HG03469 (cell line): ENCODE results near the gene LRRC8A.
A peak's percentile ranks its signal among the peaks of the same experiment; 100 is the strongest.
"Not testable (repeated sequence)": the region's sequence is repeated elsewhere in the genome, so short reads cannot be mapped to it uniquely, and the experiment has no call there.

Experiments used
- ATAC-seq: cut with Tn5 transposase; IDR thresholded peaks from one replicate; pipeline ENCODE4 v1.9.1; 2021; ENCODE audit warnings: mild to moderate bottlenecking, moderate library complexity, moderate number of reproducible peaks; ENCODE audit not compliant: unreplicated experiment

LRRC8A gene

DNA sequence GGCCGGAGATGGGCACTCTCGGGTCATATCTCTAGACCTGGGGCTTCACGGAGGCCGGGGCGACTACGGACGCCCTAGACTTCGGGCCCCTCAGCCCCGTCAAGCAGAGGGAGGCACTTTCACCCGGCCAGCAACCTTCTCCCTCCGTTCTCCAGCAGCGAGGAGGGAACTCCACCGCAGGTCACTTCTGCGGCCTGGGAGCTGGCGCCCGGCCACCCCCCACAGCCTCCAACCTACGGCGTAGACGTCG, 65.3 kb downstream of the LRRC8A start:
- no peak for ATAC-seq

DNA sequence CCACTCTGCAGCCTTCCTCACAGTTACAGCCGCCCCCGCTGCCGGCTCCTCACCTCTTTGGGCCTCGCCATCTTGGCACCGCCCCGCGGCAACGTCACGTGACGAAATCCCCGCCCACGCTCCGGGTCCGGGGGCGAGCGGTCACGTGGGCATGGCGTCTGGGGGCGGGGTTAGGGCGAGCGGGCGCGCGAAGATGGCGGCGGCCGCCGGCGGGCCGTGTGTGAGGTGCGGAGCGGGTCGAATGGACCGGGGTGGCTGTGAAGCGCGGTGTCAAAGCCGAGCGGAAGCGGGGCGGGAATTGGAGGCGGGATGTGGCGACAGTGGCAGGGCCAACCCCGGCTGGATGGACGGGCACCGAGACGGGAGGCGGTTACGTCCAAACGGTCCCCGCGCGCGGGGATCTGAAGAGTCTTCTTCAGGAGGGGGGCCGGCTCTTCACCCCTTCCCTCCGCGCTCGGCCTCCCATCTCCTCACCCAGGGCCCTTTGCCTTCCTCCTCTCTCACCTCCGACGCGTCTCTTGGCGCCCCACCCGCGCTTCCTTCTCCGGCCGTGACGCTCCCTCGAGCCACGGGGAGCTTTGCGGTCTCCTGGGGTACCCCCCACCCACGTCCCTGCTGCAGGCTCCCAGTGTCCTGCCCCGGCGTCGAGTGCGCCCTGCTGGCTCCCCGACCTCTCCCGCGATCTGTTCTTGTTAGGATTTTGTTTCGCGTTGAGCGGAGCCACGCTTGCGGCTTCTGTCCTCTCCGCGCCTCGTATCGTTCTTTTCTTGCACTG, 65.8 kb downstream of the LRRC8A start, which contains the start of the genes DOLK and NUP188:
DOLK (minus strand) TSS at position 77 of the 775 bp plus-strand sequence. CDS start 300 bp downstream, outside the sequence.
NUP188 (plus strand) TSS at position 173 of the 775 bp plus-strand sequence; CDS start at position 194, 21 bp downstream.
- peak; percentile 54 for ATAC-seq

DNA sequence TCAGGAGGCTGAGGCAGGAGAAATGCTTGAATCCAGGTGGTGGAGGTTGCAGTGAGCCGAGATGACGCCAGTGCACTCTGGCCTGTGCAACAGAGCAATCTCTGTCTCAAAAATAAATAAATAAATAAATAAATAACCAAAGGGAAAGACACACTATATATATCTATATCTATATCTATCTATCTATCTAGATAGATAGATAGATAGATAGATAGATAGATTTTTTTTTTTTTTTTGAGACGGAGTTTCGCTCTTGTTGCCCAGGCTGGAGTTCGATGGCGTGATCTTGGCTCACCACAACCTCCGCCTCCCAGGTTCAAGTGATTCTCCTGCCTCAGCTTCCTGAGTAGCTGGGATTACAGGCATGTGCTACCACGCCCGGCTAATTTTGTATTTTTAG, 79.5 kb downstream of the LRRC8A start:
- not testable (repeated sequence) for ATAC-seq
